ACHN (cell line): Measurements from ENCODE around the gene IL11.

ENCODE experiments used
- DNase-seq: peaks from one replicate; pipeline ENCODE4 v3.0.0-alpha.2; 2015
- in situ Hi-C: cut with HindIII; loops from 2 replicates; pipeline ENCODE4 v1.10.0; 2017; ENCODE audit warnings: low sequenced_read_pairs, low pct_ligation_motif_present, low pct_unique_long_range_greater_than_20kb

Gene IL11

GRCh38 chr19:55315956-55316525, 54.2 kb downstream of the IL11 start:
- DNase-seq = no peak
- in situ Hi-C loops = no loop called here

DNA sequence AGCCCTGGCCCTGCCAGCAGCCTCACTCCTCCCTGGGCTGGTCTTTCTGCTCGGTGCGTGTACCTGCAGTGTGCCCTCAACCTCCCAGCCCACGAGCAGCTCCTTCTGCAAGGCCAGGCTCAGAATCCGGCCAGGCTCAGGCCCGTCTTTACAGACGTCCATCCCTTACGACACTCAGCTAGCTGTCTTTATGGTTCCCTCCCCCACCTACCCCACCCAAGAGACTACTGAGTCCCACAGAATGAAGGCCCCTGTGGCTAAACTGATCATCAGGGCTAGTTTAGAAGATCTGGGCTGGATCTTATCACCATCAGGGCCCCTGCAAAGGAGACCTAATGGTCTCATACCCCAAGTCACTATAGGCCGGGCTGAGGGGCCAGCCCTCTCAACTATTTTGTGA, 55.9 kb downstream of the IL11 start:
- no peak for DNase-seq
- in situ Hi-C loops = no loop called here
